H1 (cell line): Measurements from ENCODE around the gene ZFPL1. TPM values are rescaled to one million over a fixed set of nuclear protein-coding genes. Genes with fewer than 3 reads are reported as not detected.

Source experiments
- BACH1 ChIP-seq: IDR thresholded peaks from 2 replicates; pipeline ENCODE4 v1.6.1; 2012; ENCODE audit warnings: low read length, improper control_type of control experiment
- CREB1 ChIP-seq: IDR thresholded peaks from 2 replicates; pipeline ENCODE4 v1.6.1; 2012; ENCODE audit warnings: inconsistent platforms
- CTCF ChIP-seq, 3 experiments: IDR thresholded peaks; 1 replicate in 2 of 3; 2 replicates in 1 of 3; pipeline versions ENCODE4 v1.5.1 to v1.6.1; 2011; ENCODE audit warnings: low read length in 3 of 3, mild to moderate bottlenecking in 3 of 3, inconsistent platforms in 2 of 3, low read depth in 1 of 3, moderate library complexity in 1 of 3; ENCODE audit not compliant: insufficient read depth in 1 of 3; ENCODE audit errors: control extremely low read depth in 1 of 3
- EP300 ChIP-seq, 2 experiments: IDR thresholded peaks; 1 replicate in 1 of 2; 2 replicates in 1 of 2; pipeline ENCODE4 v1.6.1; 2011 to 2012; ENCODE audit warnings: low read depth in 2 of 2, low read length in 2 of 2, mild to moderate bottlenecking in 2 of 2, borderline replicate concordance in 1 of 2, inconsistent platforms in 1 of 2, moderate library complexity in 1 of 2
- FOSL1 ChIP-seq: IDR thresholded peaks from 2 replicates; pipeline ENCODE4 v1.6.1; 2011; ENCODE audit warnings: mild to moderate bottlenecking, low read depth, low read length, moderate library complexity; ENCODE audit not compliant: insufficient read depth
- JUND ChIP-seq: IDR thresholded peaks from 2 replicates; pipeline ENCODE4 v1.6.1; 2011; ENCODE audit warnings: mild to moderate bottlenecking, improper control_type of control experiment, low read length
- KDM4A ChIP-seq: IDR thresholded peaks from one replicate; pipeline ENCODE4 v1.7.1; 2012; ENCODE audit warnings: low read depth, mild to moderate bottlenecking, moderate library complexity, low read length, inconsistent platforms; ENCODE audit not compliant: severe bottlenecking
- POLR2A ChIP-seq, 2 experiments: IDR thresholded peaks; 1 replicate in 1 of 2; 2 replicates in 1 of 2; pipeline ENCODE4 v1.6.1; 2011; ENCODE audit warnings: low read depth in 2 of 2, low read length in 2 of 2, mild to moderate bottlenecking in 2 of 2; ENCODE audit errors: control extremely low read depth in 1 of 2
- POU5F1 ChIP-seq: IDR thresholded peaks from 2 replicates; pipeline ENCODE4 v1.6.1; 2011; ENCODE audit warnings: low read depth, mild to moderate bottlenecking, low read length, moderate library complexity
- TCF12 ChIP-seq: IDR thresholded peaks from 2 replicates; pipeline ENCODE4 v1.6.1; 2011; ENCODE audit warnings: low read depth, mild to moderate bottlenecking, low read length
- polyA plus RNA-seq, 7 experiments: library from polyadenylated mRNA; depleted of rRNA in 3 of 7; stranded (reverse) in 5 of 7; unstranded in 2 of 7; fragments of >200 nt in 5 of 7; fragments of 200-250 nt in 2 of 7; gene quantifications; 1 replicate in 5 of 7; 2 replicates in 1 of 7; 4 replicates in 1 of 7; pipeline versions ENCODE4 v1.2.1 to v1.2.3, GENCODE V29; 2011 to 2013; ENCODE audit warnings: missing spikeins in 2 of 7, mixed read lengths in 2 of 7
- total RNA-seq: library from RNA; stranded (reverse); fragmentation: NEBNext Ultra II Directional; extraction: Animal tissue kit (Norgen Biotek cat#: 25700); gene quantifications from 2 replicates; pipeline ENCODE4 v1.2.1, GENCODE V29; 2021

Gene ZFPL1
- total and polyA plus RNA-seq, 2 of the 8 experiments (the other 6 are each of a cell fraction or from before 2014, with no cell fraction given) = 21.5 to 76.8 TPM

- TF ChIP-seq TCF12 (0 out of 2 replicates have a peak, but pooled peaks have one; percentile 16), BACH1 (no peak; the same call in 1 of the 2 replicates), EP300 (IDR thresholded peaks at IDR 0.05; ENCODE audit: borderline replicate concordance in 1 of 2, low read depth in 2 of 2, low read length in 2 of 2) (peak in 1 of 2 experiments; percentile 75; a peak in 1 of 3 replicates), CTCF (IDR thresholded peaks at IDR 0.05; ENCODE audit: control extremely low read depth in 1 of 3, insufficient read depth in 1 of 3, low read depth in 1 of 3, low read length in 3 of 3) (peak in 2 of 3 experiments; percentile 79 to 92; a peak in 3 of 4 replicates), KDM4A (peak; percentile 27), JUND (peak; percentile 88), CREB1 (peak; percentile 90), POLR2A (IDR thresholded peaks at IDR 0.05; ENCODE audit: control extremely low read depth in 1 of 2, low read depth in 2 of 2, low read length in 2 of 2) (peak in 1 of 2 experiments; percentile 89; a peak in 2 of 3 replicates), FOSL1 (no peak), POU5F1 (no peak)
- TF ChIP-seq, all 59 proteins: peak for 30
These were observed 33.4 kb downstream of the ZFPL1 start, which contains the start of gene ZNHIT2 (continued) for GRCh38 chr11:65117206-65118096.
